AG04450 (cell line): ENCODE measurements around the gene PI4KA. TPM values are rescaled to one million over a fixed set of nuclear protein-coding genes. Genes with fewer than 3 reads are reported as not detected.

ENCODE experiments used
- CTCF ChIA-PET: fragments of 300-600, 350-600 bp; formaldehyde crosslinking; extraction: SDS; loops from one replicate; lab custom pipeline; 2022; ENCODE audit warnings: antibody characterized with exemption, inconsistent platforms; lab: Charles Lee
- POLR2A ChIA-PET: fragments of 350-600 bp; formaldehyde crosslinking; extraction: SDS; loops from one replicate; lab custom pipeline; 2021; ENCODE audit warnings: antibody characterized with exemption, inconsistent platforms; lab: Yijun Ruan, JAX
- DNase-seq: peaks from one replicate; pipeline ENCODE4 v3.0.0-alpha.2; 2011; ENCODE audit warnings: low read depth, low spot score
- H3K27ac ChIP-seq: one replicate; pipeline ENCODE4 v1.5.1; 2012; ENCODE audit warnings: low read depth, low read length, control low read depth
- H3K27me3 ChIP-seq: one replicate; pipeline ENCODE4 v1.6.0; 2012; ENCODE audit warnings: low read length; ENCODE audit not compliant: control insufficient read depth, insufficient read depth
- H3K4me3 ChIP-seq: 2 replicates; pipeline ENCODE4 v1.5.1; 2011; ENCODE audit warnings: mild to moderate bottlenecking, low read depth, low read length, control low read depth
- H3K9me3 ChIP-seq: 2 replicates; pipeline ENCODE4 v1.5.1; 2012; ENCODE audit warnings: low read length; ENCODE audit not compliant: control insufficient read depth, insufficient read depth
- polyA plus RNA-seq: library from polyadenylated mRNA; depleted of rRNA; stranded (reverse); fragments of >200 nt; gene quantifications from 2 replicates; pipeline ENCODE4 v1.2.3, GENCODE V29; 2011
- TF ChIP-seq, protein P1 (sequence below): IDR thresholded peaks from 2 replicates; pipeline ENCODE4 v1.5.1; 2011; ENCODE audit warnings: low read depth, low read length, control low read depth, inconsistent platforms

The PI4KA gene
- polyA plus RNA-seq, 1 experiment, result 27.5 TPM

DNA sequence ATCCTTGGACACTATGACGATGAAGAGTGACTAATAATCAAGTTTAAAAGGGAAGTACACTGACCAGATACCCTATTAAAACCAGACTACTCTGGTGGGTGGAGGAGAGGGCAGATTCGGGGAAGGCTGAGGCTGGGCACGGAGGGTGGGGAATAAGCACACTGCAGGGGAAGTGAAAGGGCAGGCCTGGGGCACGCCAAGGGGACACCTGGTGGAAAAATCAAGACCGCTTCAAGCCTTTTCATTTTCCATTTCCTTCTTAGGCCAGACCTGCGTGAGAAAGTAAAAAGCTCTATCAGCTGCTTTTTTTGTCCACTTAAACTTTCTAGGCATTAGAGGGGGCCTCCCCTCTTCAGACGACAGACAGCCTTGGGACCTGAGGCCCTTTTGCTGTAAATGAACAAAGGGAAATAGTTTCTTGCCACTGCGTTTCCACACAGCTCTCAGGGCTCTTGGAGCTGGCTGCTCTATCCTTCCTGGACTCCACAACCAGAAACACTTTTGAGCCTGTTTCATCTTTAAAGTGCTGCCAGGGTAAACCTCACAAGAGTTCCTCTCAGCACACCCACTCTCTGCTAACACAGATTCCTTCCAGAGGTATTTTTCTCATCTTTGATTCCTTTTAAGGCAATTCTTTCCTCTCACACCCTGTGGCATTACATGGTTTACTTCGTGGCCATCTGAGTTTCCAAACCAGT is 109.7 kb downstream of the PI4KA start:
- POLR2A ChIA-PET, result no interaction called here

GRCh38 chr22:20748082-20748481 is 110.5 kb downstream of the PI4KA start:
- TF ChIP-seq, protein P1, sequence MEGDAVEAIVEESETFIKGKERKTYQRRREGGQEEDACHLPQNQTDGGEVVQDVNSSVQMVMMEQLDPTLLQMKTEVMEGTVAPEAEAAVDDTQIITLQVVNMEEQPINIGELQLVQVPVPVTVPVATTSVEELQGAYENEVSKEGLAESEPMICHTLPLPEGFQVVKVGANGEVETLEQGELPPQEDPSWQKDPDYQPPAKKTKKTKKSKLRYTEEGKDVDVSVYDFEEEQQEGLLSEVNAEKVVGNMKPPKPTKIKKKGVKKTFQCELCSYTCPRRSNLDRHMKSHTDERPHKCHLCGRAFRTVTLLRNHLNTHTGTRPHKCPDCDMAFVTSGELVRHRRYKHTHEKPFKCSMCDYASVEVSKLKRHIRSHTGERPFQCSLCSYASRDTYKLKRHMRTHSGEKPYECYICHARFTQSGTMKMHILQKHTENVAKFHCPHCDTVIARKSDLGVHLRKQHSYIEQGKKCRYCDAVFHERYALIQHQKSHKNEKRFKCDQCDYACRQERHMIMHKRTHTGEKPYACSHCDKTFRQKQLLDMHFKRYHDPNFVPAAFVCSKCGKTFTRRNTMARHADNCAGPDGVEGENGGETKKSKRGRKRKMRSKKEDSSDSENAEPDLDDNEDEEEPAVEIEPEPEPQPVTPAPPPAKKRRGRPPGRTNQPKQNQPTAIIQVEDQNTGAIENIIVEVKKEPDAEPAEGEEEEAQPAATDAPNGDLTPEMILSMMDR, result no peak
- POLR2A ChIA-PET, result no interaction called here
- DNase-seq, result no peak
- CTCF ChIA-PET, result no interaction called here
- no peaks in the 10 kb centered on the region for H3K27me3 ChIP-seq
- no peak overlapping the region for H3K4me3 ChIP-seq
- no peak overlapping the region for H3K27ac ChIP-seq
- no peaks in the 10 kb centered on the region for H3K9me3 ChIP-seq

More for the DNA sequence above, 109.7 kb downstream of the PI4KA start:
- TF ChIP-seq, protein P1, result no peak
- peak overlapping the region; percentile 39 for H3K27ac ChIP-seq
- CTCF ChIA-PET, result interaction anchor here (0.5 kb wide), 1 partner anchor 331 kb away, joined by 6 read pairs; no protein-coding TSS in a partner anchor
- no peaks in the 10 kb centered on the region for H3K9me3 ChIP-seq
- H3K4me3 ChIP-seq, result no peak overlapping the region
- H3K27me3 ChIP-seq, result no peaks in the 10 kb centered on the region
- DNase-seq, result no peak

DNA sequence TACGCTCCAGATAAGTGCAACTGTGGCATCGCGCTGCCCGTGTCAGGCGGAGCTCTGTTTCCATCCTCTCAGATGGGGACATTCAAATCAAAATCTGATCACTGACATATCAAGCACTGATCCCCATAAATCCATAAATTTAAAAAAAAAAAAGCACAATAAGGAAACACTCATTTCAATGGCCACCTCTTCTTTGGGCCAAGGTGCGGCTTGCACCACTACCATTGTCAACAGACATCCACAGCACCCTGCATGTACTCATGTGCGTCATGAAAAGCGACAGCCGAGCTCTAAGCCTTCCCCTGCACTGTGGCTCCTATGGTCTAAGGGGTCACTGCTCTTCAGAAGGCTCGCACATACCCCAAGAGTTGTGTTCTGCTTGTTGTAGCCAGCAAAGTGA is 111.4 kb downstream of the PI4KA start:
- POLR2A ChIA-PET, result no interaction called here
- TF ChIP-seq, protein P1, result no peak
- DNase-seq, result no peak
- no peaks in the 10 kb centered on the region for H3K27me3 ChIP-seq
- no peak overlapping the region for H3K27ac ChIP-seq
- no peaks in the 10 kb centered on the region for H3K9me3 ChIP-seq
- CTCF ChIA-PET, result no interaction called here
- no peak overlapping the region for H3K4me3 ChIP-seq

- TF ChIP-seq, protein P1, result no peak
- no peaks in the 10 kb centered on the region for H3K9me3 ChIP-seq
- ChIA-PET CTCF (no interaction called here), POLR2A (no interaction called here)
- H3K4me3 ChIP-seq, result no peak overlapping the region
- no peak for DNase-seq
- no peaks in the 10 kb centered on the region for H3K27me3 ChIP-seq
- no peak overlapping the region for H3K27ac ChIP-seq
Observed at GRCh38 chr22:20746431-20747189, 112.0 kb downstream of the PI4KA start.

- Histone ChIP-seq H3K9me3 (no peaks in the 10 kb centered on the region), H3K27ac (no peak overlapping the region), H3K27me3 (no peaks in the 10 kb centered on the region), H3K4me3 (no peak overlapping the region)
- TF ChIP-seq, protein P1, result no peak
- POLR2A ChIA-PET, result no interaction called here
- CTCF ChIA-PET, result no interaction called here
- DNase-seq, result no peak
Observed at GRCh38 chr22:20745119-20745518, 113.5 kb downstream of the PI4KA start.
